CD4-positive, alpha-beta T cell treated with Interleukin-17A for 4 hours (primary cell): ENCODE measurements around the gene FGB.

Experiments
- DNase-seq: peaks from one replicate; pipeline ENCODE4 v3.0.0-alpha.2; 2020; ENCODE audit warnings: mixed read lengths

FGB gene

GRCh38 chr4:154562697-154563254 lies at the start of gene FGB:
TSS of gene FGB (plus strand) at chr4:154563011. CDS start at chr4:154563019, 8 bp downstream.
- no peak for DNase-seq

- DNase-seq: no peak
Observed at GRCh38 chr4:154516318-154517029, 46.3 kb upstream of the FGB start.

GRCh38 chr4:154517591-154517990 lies 45.2 kb upstream of the FGB start:
- no peak for DNase-seq

- no peak for DNase-seq
Observed at GRCh38 chr4:154519214-154519613, 43.6 kb upstream of the FGB start.

- no peak for DNase-seq
Observed at GRCh38 chr4:154521607-154522006, 41.2 kb upstream of the FGB start.

- DNase-seq: no peak
Observed at GRCh38 chr4:154526151-154526550, 36.7 kb upstream of the FGB start.

- DNase-seq: no peak
Observed at GRCh38 chr4:154527308-154527707, 35.5 kb upstream of the FGB start.

GRCh38 chr4:154528869-154529268 lies 33.9 kb upstream of the FGB start:
- DNase-seq: no peak

- no peak for DNase-seq
Observed at GRCh38 chr4:154529728-154530519, 32.9 kb upstream of the FGB start.

- DNase-seq: no peak
Observed at GRCh38 chr4:154534296-154534695, 28.5 kb upstream of the FGB start.

- DNase-seq: no peak
Observed at GRCh38 chr4:154542271-154542879, 20.4 kb upstream of the FGB start.

GRCh38 chr4:154545689-154546088 lies 17.1 kb upstream of the FGB start:
- no peak for DNase-seq

GRCh38 chr4:154549894-154550790 lies 12.7 kb upstream of the FGB start, which contains the start of gene PLRG1:
TSS of gene PLRG1 (minus strand) at chr4:154550400. CDS start at chr4:154550308, 92 bp downstream.
- peak; percentile 98 for DNase-seq

- peak; percentile 76 for DNase-seq
Observed at GRCh38 chr4:154551872-154552686, 10.7 kb upstream of the FGB start.

- DNase-seq: no peak
Observed at GRCh38 chr4:154559141-154559493, 3.7 kb upstream of the FGB start.

GRCh38 chr4:154559494-154560418 lies 3.1 kb upstream of the FGB start:
- DNase-seq: no peak

- DNase-seq: no peak
Observed at GRCh38 chr4:154560419-154560801, 2.4 kb upstream of the FGB start.

- DNase-seq: no peak
Observed at GRCh38 chr4:154560824-154561231, 2.0 kb upstream of the FGB start.

GRCh38 chr4:154564311-154564710 lies 1.5 kb downstream of the FGB start:
- no peak for DNase-seq

- DNase-seq: no peak
Observed at GRCh38 chr4:154565704-154566103, 2.9 kb downstream of the FGB start.
